HG02642 (cell line): ENCODE measurements around the gene DHCR7.

Source experiments
- ATAC-seq: cut with Tn5 transposase; IDR thresholded peaks from one replicate; pipeline ENCODE4 v1.9.1; 2021; ENCODE audit warnings: mild to moderate bottlenecking; ENCODE audit not compliant: unreplicated experiment, poor library complexity

DHCR7 gene

GRCh38 chr11:71391352-71391751 lies 56.8 kb downstream of the DHCR7 start:
- ATAC-seq = no peak

- no peak for ATAC-seq
These were observed 59.5 kb downstream of the DHCR7 start for GRCh38 chr11:71388637-71389235.

DNA sequence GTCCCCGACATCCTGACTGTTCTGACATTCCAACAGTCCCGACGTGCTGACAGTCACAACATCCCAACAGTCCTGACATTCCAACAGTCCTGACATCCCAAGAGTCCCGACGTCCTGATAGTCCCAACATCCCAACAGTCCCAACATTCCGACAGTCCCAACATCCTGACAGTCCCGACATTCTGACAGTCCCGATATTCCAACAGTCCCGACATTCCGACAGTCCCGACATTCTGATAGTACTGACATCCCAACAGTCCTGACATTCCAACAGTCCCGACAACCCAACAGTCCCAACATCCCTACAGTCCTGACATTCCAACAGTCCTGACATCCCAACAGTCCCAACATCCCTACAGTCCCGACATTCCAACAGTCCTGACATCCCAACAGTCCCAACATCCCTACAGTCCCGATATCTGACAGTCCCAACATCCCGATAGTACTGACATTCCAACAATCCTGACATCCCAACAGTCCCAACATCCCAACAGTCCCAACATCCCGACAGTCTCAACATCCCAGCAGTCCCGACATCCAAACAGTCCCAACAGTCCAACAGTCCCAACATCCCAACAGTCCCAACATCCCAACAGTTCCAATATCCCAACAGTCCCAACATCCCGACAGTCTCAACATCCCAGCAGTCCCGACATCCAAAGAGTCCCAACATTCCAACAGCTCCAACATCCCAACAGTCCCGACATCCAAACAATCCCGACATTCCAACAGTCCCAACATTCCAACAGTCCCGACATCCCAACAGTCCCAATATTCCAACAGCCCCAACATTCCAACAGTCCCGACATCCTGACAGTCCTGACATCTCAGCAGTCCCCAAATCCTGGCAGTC lies 60.2 kb downstream of the DHCR7 start:
- no peak for ATAC-seq

GRCh38 chr11:71387200-71387599 lies 61.0 kb downstream of the DHCR7 start:
- no peak for ATAC-seq

DNA sequence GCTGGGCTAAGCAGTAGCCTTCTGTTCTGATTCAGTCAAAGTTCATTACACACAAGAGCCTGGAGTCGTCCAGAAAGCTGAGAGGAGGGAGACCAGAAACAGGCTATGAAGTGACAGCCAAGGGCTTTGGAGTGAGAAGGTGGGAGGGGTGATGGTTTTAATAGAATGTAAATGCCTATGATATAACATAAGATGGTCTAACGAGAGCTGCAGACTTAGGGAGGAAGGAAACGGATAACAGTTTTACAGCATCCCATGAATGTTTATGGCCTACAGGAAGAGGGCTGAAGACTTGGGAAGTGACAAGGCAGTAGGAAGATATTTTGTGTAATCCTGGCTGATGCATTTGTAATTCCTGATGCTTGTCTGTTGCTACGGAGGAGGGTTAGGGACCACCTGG lies 62.0 kb downstream of the DHCR7 start:
- no peak for ATAC-seq

GRCh38 chr11:71385091-71385490 lies 63.1 kb downstream of the DHCR7 start:
- no peak for ATAC-seq

GRCh38 chr11:71384561-71384960 lies 63.6 kb downstream of the DHCR7 start:
- ATAC-seq = no peak
